Activated naive CD8-positive, alpha-beta T cell treated with anti-CD3 and anti-CD28 coated beads, Interleukin-2, amount 50 U/mL, for 24 hours (primary cell): ENCODE data around the gene CT45A1.
"Not testable (repeated sequence)": the region's sequence is repeated elsewhere in the genome, so short reads cannot be mapped to it uniquely, and the experiment has no call there.

Experiments
- ATAC-seq: fragments of 150-1000 bp; cut with Tn5 transposase; one replicate; pipeline ENCODE4 v1.10.0; 2021
- DNase-seq: peaks from one replicate; pipeline ENCODE4 v3.0.0; 2021
- H3K27ac Mint-ChIP-seq: one replicate; pipeline ENCODE4 v1.8.0; 2021; ENCODE audit warnings: mild to moderate bottlenecking, mixed read lengths
- H3K27me3 Mint-ChIP-seq: one replicate; pipeline ENCODE4 v1.8.0; 2021; ENCODE audit warnings: mixed read lengths
- H3K36me3 Mint-ChIP-seq: one replicate; pipeline ENCODE4 v1.8.0; 2021; ENCODE audit warnings: low read depth, mixed read lengths
- H3K4me1 Mint-ChIP-seq: one replicate; pipeline ENCODE4 v1.8.0; 2021; ENCODE audit warnings: mixed read lengths
- H3K4me3 Mint-ChIP-seq: one replicate; pipeline ENCODE4 v1.8.0; 2021; ENCODE audit warnings: mild to moderate bottlenecking, moderate library complexity, mixed read lengths
- H3K9me3 Mint-ChIP-seq: one replicate; pipeline ENCODE4 v1.8.0; 2021; ENCODE audit warnings: mixed read lengths

The CT45A1 gene, protein sequence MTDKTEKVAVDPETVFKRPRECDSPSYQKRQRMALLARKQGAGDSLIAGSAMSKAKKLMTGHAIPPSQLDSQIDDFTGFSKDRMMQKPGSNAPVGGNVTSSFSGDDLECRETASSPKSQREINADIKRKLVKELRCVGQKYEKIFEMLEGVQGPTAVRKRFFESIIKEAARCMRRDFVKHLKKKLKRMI

DNA sequence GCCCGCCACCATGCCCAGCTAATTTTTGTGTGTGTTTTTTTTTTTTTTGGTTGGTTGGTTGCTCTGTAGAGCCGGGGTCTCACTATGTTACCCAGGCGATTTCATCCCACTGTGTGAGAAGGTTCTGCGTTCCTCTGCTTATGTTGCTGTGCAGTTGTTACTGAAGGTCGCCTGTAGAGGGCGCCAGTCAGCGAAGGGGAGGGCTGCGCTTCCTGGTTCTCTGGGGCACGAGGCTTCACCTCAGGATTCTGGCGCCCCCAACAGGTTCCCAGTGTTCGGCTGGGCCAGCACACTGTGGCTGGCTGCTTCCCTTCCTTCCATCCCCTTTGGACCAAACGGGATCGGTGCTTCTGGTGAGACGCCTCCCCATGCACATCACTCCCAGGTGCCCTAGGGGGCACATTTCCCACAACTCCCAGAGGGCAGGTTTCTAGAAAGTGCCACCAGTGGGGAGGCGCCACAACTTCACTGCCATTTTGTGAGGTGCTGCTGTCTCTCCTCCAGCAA lies at the start of gene CT45A1:
CT45A1 (plus strand) TSS at position 457 of the 507 bp plus-strand sequence. CDS start 5,302 bp downstream, outside the sequence.
- not testable (repeated sequence) for H3K4me3 Mint-ChIP-seq, H3K4me1 Mint-ChIP-seq, H3K9me3 Mint-ChIP-seq, ATAC-seq, H3K27ac Mint-ChIP-seq, H3K36me3 Mint-ChIP-seq, H3K27me3 Mint-ChIP-seq
- DNase-seq = peak; percentile 31

DNA sequence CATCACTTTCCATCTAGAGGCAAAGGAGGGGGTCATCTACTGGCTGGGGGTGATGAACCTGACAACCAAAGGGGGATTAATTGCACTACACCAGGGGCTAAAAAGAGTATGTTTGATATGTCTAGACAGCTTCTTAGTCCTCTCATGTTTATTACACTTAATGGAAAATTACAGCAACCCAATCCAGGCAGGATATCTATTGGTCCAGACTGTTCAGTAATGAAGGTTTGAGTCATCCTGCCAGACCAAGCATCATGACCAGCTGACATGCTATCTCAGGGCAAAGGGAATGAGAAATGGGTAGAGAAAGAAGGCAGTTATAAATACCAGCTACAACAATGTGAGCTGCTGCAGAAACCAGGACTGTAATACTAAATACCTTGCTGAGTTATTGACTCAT lies 40.5 kb upstream of the CT45A1 start:
- not testable (repeated sequence) for DNase-seq, H3K4me3 Mint-ChIP-seq, H3K27me3 Mint-ChIP-seq, ATAC-seq, H3K9me3 Mint-ChIP-seq, H3K36me3 Mint-ChIP-seq, H3K27ac Mint-ChIP-seq, H3K4me1 Mint-ChIP-seq

DNA sequence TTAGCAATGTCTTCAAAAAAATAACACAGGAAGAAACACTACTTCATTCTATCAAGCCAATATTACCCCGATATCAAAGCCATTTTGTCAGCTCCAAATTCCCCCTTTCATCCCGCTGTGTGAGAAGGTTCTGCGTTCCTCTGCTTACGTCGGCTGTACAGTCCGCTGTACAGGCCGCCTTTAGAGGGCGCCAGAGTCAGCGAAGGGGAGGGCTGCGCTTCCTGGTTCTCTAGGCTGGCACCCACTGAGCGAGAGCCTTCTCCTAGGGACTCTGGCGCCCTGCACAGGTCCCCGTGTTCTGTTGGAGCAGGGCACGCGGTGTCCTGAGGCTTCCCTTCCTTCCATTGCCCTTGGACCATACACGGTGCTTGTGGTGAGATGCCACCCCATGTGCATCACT lies 25.3 kb upstream of the CT45A1 start:
- ATAC-seq (no peak), DNase-seq (peak; percentile 4)
- Mint-ChIP-seq H3K9me3 (no peaks in the 10 kb centered on the region), H3K27ac (no peak overlapping the region), H3K36me3 (no peaks in the 10 kb centered on the region), H3K4me1 (no peaks in the 10 kb centered on the region), H3K27me3 (peaks cover 6% of the 10 kb centered on the region), H3K4me3 (no peak overlapping the region)

DNA sequence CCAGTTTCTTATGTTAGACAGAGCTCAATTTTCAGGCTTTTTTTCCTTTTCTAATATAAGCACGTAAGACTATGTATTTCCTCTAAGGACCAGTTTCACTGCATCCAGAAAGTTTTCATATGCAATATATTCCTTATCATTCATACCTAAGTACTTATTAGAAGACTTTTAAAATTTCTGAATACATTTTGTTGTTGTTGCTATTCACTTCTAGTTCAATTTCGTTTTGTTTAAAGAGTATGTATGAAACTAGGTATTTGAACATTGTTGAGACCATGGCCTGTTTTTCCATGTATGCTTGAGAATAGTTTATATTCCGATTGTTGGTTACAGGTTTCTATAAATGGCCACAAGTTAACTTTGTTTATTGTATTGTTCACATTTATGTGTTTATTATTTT lies 18.0 kb upstream of the CT45A1 start:
- Mint-ChIP-seq H3K9me3 (no peaks in the 10 kb centered on the region), H3K4me1 (no peaks in the 10 kb centered on the region), H3K27me3 (no peaks in the 10 kb centered on the region), H3K36me3 (no peaks in the 10 kb centered on the region), H3K27ac (no peak overlapping the region), H3K4me3 (no peak overlapping the region)
- DNase-seq = no peak
- no peak for ATAC-seq

DNA sequence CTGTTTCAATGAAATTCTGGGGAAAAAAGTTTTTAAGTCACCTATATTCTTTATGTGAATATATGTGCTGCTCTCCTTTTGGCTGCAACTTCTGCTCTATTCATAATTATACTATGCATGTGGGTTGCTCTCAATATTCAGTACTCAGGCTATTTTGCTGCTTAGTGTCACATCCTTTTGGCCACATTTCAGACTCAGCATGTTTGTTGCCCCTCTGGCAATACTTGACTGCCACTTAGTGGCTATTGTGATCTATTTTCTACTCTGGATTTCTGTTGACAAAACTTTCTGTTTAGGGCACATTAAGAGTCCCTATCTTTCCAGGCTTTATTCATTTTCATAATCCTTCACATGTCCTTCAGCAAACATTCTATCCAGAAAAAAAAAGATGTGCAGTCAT lies 15.8 kb upstream of the CT45A1 start:
- Mint-ChIP-seq H3K4me3 (no peak overlapping the region), H3K36me3 (no peaks in the 10 kb centered on the region), H3K27me3 (no peaks in the 10 kb centered on the region), H3K4me1 (no peaks in the 10 kb centered on the region), H3K9me3 (no peaks in the 10 kb centered on the region), H3K27ac (no peak overlapping the region)
- ATAC-seq = no peak
- no peak for DNase-seq

DNA sequence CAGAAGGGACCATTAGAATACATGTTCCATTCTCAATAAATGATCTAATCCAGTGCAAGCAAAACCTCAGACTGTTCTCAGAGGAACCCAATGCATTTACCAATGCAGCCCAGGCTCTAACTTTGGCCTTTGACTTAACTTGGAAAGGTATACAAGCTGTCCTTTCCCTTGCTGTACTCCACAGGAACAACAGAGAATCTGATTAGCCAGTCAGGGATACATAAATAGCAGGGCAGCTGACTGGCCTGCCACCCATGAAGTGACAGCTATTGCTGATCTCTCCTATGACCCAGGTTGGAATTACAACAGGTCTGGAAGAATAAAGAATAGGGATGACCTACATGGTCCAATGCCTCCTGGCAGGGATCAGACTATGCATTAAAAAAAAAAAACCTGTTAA lies 14.5 kb upstream of the CT45A1 start:
- H3K4me3 Mint-ChIP-seq = no peak overlapping the region
- H3K9me3 Mint-ChIP-seq = no peaks in the 10 kb centered on the region
- ATAC-seq (no peak), DNase-seq (no peak)
- no peak overlapping the region for H3K27ac Mint-ChIP-seq
- no peaks in the 10 kb centered on the region for H3K27me3 Mint-ChIP-seq
- no peaks in the 10 kb centered on the region for H3K36me3 Mint-ChIP-seq
- H3K4me1 Mint-ChIP-seq = no peaks in the 10 kb centered on the region

DNA sequence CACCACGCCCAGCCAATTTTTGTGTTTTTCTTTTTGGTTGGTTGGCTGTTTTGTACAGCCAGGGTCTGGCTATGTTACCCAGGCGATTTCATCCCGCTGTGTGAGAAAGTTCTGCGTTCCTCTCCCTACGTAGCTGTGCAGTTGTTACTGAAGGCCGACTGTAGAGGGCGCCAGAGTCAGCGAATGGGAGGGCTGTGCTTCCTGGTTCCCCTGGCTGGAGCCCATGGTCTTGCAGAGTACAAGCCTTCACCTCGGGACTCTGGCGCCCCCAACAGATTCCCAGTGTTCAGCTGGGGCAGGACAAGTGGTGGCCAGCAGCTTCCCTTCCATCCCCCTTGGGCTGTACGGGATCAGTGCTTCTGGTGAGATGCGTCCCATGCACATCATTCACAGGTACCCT lies 5.6 kb upstream of the CT45A1 start:
- Mint-ChIP-seq H3K36me3 (no peaks in the 10 kb centered on the region), H3K4me1 (no peaks in the 10 kb centered on the region), H3K27ac (no peak overlapping the region), H3K27me3 (no peaks in the 10 kb centered on the region), H3K9me3 (no peaks in the 10 kb centered on the region), H3K4me3 (no peak overlapping the region)
- no peak for ATAC-seq
- DNase-seq = peak; percentile 39

DNA sequence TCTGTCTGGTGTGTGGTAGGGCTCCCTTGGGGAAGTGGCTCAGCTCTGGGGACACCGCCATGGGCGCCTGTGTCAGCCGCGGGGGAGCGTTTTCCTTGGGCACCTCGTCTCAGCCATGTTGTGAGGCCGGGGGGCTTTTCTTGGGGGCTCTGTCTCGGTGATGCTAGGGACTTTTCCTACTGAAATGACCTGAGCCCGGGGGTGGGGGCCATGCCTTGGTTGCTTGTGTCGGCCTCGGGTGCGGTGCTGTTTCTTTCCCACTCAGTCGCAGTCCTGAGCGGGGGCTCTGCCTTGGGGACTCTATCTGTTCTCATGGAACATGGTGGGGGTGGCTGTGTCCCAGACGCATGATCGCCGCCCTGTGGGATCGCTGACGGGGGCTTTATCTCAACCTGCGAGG lies 356 bp downstream of the CT45A1 start:
- ATAC-seq = no peak
- no peak overlapping the region for H3K27ac Mint-ChIP-seq

DNA sequence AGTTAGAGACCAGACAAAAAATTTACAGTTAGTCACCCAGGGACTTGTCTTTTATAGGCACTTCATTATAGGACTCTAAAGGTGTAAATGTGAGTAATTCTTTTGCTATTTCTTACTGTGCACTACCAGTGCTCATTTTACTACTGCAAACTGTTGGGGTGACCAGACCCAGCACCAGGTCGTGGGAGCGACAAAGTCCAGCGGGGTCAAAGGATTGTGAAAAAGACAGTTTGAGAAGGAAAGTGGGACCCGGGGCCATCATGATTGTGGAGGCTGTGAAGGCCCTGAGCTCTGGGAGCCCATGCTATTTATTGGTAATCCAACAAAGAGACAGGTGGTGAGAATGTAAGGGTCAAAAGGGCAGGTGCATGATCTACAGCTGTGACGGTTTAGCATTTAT lies 21.2 kb downstream of the CT45A1 start:
- H3K4me1 Mint-ChIP-seq, H3K4me3 Mint-ChIP-seq, H3K36me3 Mint-ChIP-seq, ATAC-seq, H3K27me3 Mint-ChIP-seq, DNase-seq, H3K9me3 Mint-ChIP-seq, H3K27ac Mint-ChIP-seq: not testable (repeated sequence)

More for the DNA sequence above, 356 bp downstream of the CT45A1 start:
- Mint-ChIP-seq H3K36me3 (no peaks in the 10 kb centered on the region), H3K4me3 (no peak overlapping the region), H3K27me3 (no peaks in the 10 kb centered on the region), H3K4me1 (no peaks in the 10 kb centered on the region), H3K9me3 (no peaks in the 10 kb centered on the region)
- no peak for DNase-seq

DNA sequence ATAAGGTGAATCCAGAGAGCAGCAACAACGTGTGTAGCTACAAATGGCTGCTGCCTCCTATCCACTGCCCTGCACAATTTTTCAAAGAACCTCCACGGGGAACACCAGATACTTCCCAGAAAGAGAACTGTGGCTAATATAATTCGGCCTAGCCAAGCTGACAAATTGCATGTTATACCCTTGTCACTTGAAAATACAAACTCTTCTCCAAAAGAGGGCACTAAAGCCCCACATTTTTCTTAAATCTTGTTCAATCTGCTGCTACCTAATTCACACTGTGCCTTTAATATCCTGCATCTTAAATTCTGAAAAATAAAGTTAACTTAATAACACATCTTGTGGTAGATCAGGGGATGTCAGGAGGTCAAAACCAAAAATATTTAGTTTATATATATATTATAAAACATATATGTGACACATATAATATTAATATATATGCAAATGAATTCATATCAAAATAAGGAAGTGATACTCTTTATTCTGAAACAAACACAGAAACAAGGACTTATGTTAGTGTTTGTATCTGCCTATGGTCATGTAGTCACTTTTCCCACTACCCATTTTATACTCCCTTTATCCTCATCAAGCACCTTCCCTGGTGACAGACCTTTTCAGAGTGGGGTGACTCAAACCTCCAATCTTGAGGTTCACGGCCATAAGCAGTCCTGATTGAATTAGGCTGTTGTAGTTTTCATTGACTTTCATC lies 24.1 kb downstream of the CT45A1 start:
- no peak for DNase-seq
- ATAC-seq = no peak
- Mint-ChIP-seq H3K27ac (no peak overlapping the region), H3K4me3 (no peak overlapping the region), H3K4me1 (no peaks in the 10 kb centered on the region), H3K27me3 (no peaks in the 10 kb centered on the region), H3K9me3 (no peaks in the 10 kb centered on the region), H3K36me3 (no peaks in the 10 kb centered on the region)

DNA sequence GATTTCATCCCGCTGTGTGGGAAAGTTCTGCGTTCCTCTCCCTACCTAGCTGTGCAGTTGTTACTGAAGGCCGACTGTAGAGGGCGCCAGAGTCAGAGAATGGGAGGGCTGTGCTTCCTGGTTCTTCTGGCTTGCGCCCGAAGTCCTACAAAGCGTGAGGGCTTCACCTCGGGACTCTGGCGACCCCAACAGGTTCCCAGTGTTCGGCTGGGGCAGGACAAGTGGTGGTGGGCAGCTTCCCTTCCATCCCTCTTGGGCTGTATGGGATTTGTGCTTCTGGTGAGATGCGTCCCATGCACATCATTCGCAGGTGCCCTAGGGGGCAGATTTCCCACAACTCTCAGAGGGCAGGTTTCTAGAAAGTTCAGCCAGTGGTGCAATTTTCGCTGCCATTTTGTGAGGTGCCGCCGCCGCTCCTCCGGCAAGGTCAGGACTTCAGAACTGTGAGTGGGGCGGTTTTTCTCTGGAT lies 27.3 kb downstream of the CT45A1 start:
- peak; percentile 46 for ATAC-seq
- DNase-seq = peak; percentile 57

DNA sequence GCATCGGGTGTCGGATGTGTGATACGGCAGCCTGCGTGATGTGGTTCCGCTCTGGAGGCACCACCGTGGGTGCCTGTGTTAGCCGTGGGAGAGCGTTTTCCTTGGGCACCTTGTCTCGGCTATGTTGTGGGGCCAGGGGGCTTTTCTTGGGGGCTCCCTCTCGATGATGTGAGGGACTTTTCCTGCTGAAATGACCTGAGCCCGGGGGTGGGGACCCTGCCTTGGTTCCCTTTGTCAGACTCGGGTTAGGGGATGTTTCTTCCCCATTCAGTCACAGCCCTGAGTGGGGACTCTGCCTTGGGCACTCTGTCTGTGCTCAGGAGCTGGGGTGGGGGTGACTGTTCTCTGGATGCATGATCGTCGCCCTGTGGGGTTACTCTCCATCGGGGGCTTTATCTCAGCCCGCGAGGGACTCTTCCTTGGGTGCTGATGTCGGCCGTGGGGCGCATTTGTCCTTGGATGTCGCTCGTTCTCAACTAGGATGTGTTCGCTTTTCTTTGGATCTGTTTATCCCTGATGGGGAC lies 27.8 kb downstream of the CT45A1 start:
- H3K9me3 Mint-ChIP-seq = no peaks in the 10 kb centered on the region
- no peaks in the 10 kb centered on the region for H3K4me1 Mint-ChIP-seq
- H3K27me3 Mint-ChIP-seq = no peaks in the 10 kb centered on the region
- DNase-seq (no peak), ATAC-seq (no peak)
- no peak overlapping the region for H3K27ac Mint-ChIP-seq
- no peaks in the 10 kb centered on the region for H3K36me3 Mint-ChIP-seq
- no peak overlapping the region for H3K4me3 Mint-ChIP-seq

More for the DNA sequence above, 27.3 kb downstream of the CT45A1 start:
- H3K4me1 Mint-ChIP-seq = no peaks in the 10 kb centered on the region
- no peaks in the 10 kb centered on the region for H3K36me3 Mint-ChIP-seq
- H3K9me3 Mint-ChIP-seq = no peaks in the 10 kb centered on the region
- no peaks in the 10 kb centered on the region for H3K27me3 Mint-ChIP-seq
- H3K4me3 Mint-ChIP-seq = no peak overlapping the region
- no peak overlapping the region for H3K27ac Mint-ChIP-seq

DNA sequence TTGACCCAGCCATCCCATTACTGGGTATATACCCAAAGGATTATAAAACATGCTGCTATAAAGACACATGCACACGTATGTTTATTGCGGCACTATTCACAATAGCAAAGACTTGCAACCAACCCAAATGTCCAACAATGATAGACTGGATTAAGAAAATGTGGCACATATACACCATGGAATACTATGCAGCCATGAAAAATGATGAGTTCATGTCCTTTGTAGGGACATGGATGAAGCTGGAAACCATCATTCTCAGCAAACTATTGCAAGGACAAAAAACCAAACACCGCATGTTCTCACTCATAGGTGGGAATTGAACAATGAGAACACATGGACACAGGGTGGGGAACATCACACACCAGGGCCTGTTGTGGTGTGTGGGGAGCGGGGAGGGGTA lies 31.3 kb downstream of the CT45A1 start:
- H3K9me3 Mint-ChIP-seq, H3K27me3 Mint-ChIP-seq, H3K27ac Mint-ChIP-seq, DNase-seq, ATAC-seq, H3K4me3 Mint-ChIP-seq, H3K4me1 Mint-ChIP-seq, H3K36me3 Mint-ChIP-seq: not testable (repeated sequence)

DNA sequence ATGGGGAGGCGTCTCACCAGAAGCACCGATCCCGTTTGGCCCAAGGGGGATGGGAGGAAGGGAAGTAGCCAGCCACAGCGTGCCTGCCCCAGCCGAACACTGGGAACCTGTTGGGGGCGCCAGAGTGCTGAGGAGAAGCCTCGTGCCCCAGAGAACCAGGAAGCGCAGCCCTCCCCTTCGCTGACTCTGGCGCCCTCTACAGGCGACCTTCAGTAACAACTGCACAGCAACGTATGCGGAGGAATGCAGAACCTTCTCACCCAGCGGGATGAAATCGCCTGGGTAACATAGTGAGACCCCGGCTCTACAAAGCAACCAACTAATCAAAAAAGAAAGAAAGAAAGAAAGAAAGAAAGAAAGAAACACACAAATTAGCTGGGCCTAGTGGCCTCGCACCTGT lies 54.7 kb downstream of the CT45A1 start, which contains the start of gene CT45A3:
CT45A3 (minus strand) TSS at position 101 of the 400 bp plus-strand sequence. CDS start 3,747 bp downstream, outside the sequence.
- H3K4me3 Mint-ChIP-seq, H3K27ac Mint-ChIP-seq, H3K36me3 Mint-ChIP-seq, DNase-seq, ATAC-seq, H3K9me3 Mint-ChIP-seq, H3K27me3 Mint-ChIP-seq, H3K4me1 Mint-ChIP-seq: not testable (repeated sequence)
